Testis (tissue), 3 donors: Measurements from ENCODE around the gene VPS37C. TPM values are rescaled to one million over a fixed set of nuclear protein-coding genes. Genes with fewer than 3 reads are reported as not detected.

Experiments
- DNase-seq: peaks from one replicate; pipeline ENCODE4 v3.0.0-alpha.2; 2019
- H3K27ac ChIP-seq, 2 donors: fragments of 200-600 bp; sonication (generic); one replicate each; pipeline ENCODE4 v1.5.1; 2019
- H3K27me3 ChIP-seq: fragments of 200-600 bp; sonication (generic); one replicate; pipeline ENCODE4 v1.5.1; 2019
- H3K36me3 ChIP-seq: fragments of 200-600 bp; sonication (generic); one replicate; pipeline ENCODE4 v1.5.1; 2017; ENCODE audit warnings: low read depth; ENCODE audit errors: missing control alignments
- H3K4me1 ChIP-seq: fragments of 200-600 bp; sonication (generic); one replicate; pipeline ENCODE4 v1.5.1; 2019
- H3K4me3 ChIP-seq, 2 donors: fragments of 200-600 bp; sonication (generic); one replicate each; pipeline ENCODE4 v1.5.1; 2017 to 2019
- H3K9me3 ChIP-seq: fragments of 200-600 bp; sonication (generic); one replicate; pipeline ENCODE4 v1.5.1; 2017
- POLR2A ChIP-seq: fragments of 450-650 bp; IDR thresholded peaks from one replicate; pipeline ENCODE4 v1.6.1; 2017; ENCODE audit warnings: antibody characterized with exemption, mild to moderate bottlenecking, moderate library complexity
- WGBS, 2 donors: methylation state at CpG; one replicate each; pipeline ENCODE4 v1.1.5; 2018; 5-methylcytosine and 5-hydroxymethylcytosine counted together
- intact Hi-C: fragments of 100-400 bp; cut with DNase I; formaldehyde crosslinking; loops from one replicate; pipeline ENCODE4 v1.15.1; 2023; ENCODE audit warnings: low total_unique reads
- polyA plus RNA-seq: library from polyadenylated mRNA; stranded (reverse); fragments of 350-450 nt; fragmentation: Illumina TruSeq; extraction: RNeasy Lipid Tissue Mini Kit (QIAGEN cat#74804); gene quantifications from one replicate; pipeline ENCODE4 v1.2.3, GENCODE V29; 2014; ENCODE audit warnings: low read depth, low replicate concordance; ENCODE audit not compliant: insufficient read depth
- total RNA-seq, 2 donors: library from RNA; depleted of rRNA; stranded (reverse); fragments of >200 nt; gene quantifications; one replicate each; pipeline ENCODE4 v1.2.3, GENCODE V29; 2016
- TF ChIP-seq, protein P1 (sequence below), 3 experiments: fragments of 450-650 bp in 2 of 3; fragments of 200-600 bp in 1 of 3; sonication (generic) in 1 of 3; IDR thresholded peaks; one replicate each; pipeline ENCODE4 v1.5.1; 2016 to 2019; ENCODE audit warnings: antibody characterized with exemption in 3 of 3, mild to moderate bottlenecking in 2 of 3, moderate library complexity in 1 of 3

The VPS37C gene
- total and polyA plus RNA-seq, 3 donors from 2014 or later = 29.1 to 36.9 (median 31.0) TPM

DNA sequence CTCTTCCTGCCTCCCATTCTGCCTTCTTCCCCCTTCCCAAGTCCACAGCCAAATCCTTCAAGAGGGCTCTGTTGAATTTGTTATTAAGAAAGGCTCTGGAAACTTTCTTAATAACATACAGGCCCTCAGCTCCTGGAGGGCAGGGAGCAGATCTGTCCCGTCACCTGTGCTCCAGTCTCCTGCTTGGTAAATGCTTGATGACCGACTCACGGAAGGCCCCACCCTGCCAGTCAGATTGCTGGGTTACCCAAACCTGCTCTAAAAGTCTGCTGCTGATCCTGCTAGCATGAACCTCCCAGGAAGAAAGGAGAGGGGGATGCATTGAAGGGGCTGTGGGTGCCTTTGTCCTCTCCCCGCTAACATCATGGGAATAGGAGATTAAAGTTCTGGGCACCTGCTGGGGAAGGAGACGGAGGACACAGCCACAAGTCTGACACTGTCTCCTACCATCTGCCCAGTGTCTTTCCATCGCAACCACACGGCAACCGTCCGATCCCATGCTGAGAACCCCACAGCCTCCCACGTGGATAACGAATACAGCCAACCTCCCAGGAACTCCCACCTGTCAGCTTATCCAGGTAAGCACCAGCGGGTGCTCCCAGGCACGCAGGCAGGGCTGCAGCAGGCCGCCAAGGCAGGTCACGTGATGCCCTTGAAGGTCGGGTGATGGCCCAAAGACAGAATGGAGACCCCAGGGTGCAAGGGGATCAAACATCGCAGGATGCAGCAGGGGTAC lies 36.5 kb downstream of the VPS37C start:
- Histone ChIP-seq H3K4me3 (no peak overlapping the region), H3K9me3 (no peaks in the 10 kb centered on the region), H3K27me3 (no peaks in the 10 kb centered on the region), H3K4me1 (peaks cover 33% of the 10 kb centered on the region), H3K27ac (no peak overlapping the region), H3K36me3 (no peaks in the 10 kb centered on the region)
- intact Hi-C loops = no loop called here
- TF ChIP-seq POLR2A = no peak
- TF ChIP-seq, protein P1, sequence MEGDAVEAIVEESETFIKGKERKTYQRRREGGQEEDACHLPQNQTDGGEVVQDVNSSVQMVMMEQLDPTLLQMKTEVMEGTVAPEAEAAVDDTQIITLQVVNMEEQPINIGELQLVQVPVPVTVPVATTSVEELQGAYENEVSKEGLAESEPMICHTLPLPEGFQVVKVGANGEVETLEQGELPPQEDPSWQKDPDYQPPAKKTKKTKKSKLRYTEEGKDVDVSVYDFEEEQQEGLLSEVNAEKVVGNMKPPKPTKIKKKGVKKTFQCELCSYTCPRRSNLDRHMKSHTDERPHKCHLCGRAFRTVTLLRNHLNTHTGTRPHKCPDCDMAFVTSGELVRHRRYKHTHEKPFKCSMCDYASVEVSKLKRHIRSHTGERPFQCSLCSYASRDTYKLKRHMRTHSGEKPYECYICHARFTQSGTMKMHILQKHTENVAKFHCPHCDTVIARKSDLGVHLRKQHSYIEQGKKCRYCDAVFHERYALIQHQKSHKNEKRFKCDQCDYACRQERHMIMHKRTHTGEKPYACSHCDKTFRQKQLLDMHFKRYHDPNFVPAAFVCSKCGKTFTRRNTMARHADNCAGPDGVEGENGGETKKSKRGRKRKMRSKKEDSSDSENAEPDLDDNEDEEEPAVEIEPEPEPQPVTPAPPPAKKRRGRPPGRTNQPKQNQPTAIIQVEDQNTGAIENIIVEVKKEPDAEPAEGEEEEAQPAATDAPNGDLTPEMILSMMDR (IDR thresholded peaks at IDR 0.05) = no peak
- WGBS, 2 donors = 88 to 94% methylated on average over 11 to 17 of the region's 17 CpGs
- DNase-seq = no peak

DNA sequence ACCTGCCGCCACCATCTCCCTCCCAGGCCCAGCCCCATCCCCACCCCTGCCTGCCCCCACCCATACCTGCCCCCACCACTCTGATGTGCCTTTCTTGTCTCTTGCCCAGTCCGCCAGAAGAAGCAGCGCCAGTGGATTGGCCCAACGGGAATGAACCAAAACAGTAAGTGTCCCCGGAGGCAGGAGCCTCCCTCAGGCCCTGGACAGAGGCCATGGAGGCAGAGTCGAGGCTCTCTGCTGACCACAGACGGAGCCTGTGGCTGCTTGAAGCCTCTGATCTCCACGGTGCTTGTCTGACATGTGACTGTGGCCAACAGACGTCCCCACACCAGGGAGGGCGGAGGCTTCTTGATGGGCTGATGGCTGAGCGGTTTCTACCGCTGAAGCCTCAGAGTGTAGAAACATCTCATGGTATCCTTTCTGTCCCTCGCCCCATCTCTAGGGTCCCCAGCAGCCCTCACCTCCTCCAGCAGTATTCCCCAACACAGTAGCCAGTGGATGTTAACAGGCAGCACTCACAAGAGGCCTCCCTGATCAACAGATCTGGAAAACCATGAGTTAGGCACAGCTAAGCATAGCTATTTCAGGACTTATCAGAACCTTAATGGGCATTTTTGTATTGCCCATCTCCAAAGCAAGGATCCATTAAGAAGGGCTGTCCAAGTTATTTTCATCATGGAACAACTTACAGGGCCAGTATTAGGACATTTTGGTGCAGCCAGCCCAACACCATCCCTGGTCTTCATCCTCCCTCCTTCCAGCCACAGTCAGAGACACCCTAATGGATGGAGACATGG lies 37.3 kb downstream of the VPS37C start:
- H3K4me1 ChIP-seq = peaks cover 26% of the 10 kb centered on the region
- intact Hi-C loops = no loop called here
- no peaks in the 10 kb centered on the region for H3K9me3 ChIP-seq
- no peaks in the 10 kb centered on the region for H3K27me3 ChIP-seq
- H3K27ac ChIP-seq = no peak overlapping the region
- 80 to 96% methylated on average over 4 to 13 of the region's 13 CpGs for WGBS, 2 donors
- no peaks in the 10 kb centered on the region for H3K36me3 ChIP-seq
- no peak overlapping the region for H3K4me3 ChIP-seq
- DNase-seq = no peak
- TF ChIP-seq, protein P1 (IDR thresholded peaks at IDR 0.05) = no peak
- no peak for TF ChIP-seq POLR2A

DNA sequence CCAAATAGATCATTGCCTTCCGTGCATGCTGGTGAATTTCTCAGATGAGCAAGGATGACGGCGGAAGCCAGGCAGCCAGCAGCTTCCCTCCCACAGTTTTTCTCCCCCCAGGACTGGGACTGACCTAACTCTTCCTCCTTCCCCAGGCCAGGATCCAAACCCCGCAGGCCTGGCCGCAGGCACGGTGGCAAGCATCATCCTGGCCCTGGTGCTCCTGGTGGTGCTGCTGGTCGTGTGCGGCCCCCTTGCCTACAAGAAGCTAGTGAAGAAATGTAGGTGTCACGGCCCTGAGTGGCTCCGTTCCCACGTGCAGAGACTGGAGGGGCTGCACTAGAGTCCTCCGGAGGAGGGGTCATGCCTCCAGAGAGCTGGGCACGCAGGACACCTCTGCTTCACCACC lies 38.5 kb downstream of the VPS37C start:
- no peak for TF ChIP-seq POLR2A
- TF ChIP-seq, protein P1 (IDR thresholded peaks at IDR 0.05) = no peak
- Histone ChIP-seq H3K27ac (no peak overlapping the region), H3K9me3 (no peaks in the 10 kb centered on the region), H3K4me3 (no peak overlapping the region), H3K4me1 (peaks cover 26% of the 10 kb centered on the region), H3K36me3 (no peaks in the 10 kb centered on the region), H3K27me3 (no peaks in the 10 kb centered on the region)
- 87 to 93% methylated on average over 9 to 13 of the region's 13 CpGs for WGBS, 2 donors
- no peak for DNase-seq
- intact Hi-C loops = no loop called here

DNA sequence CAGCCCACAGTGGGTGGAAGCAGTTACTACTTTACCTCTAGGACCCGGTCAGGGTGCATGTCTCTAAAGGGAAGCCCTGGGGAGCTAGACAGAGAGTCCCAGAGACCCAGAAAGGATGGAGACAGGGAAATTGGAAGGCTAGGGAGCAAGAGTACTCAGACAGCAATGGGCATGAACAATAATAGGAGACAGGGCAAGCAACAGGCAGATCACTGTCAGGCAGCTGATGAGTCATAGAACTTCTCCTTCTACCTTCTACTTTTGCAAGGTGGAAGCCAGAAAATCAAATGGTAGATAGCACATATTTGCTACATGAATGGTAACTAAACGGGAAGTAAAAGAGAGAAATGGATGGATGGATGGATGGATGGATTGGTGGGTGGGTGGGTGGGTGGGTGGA lies 39.3 kb downstream of the VPS37C start:
- WGBS, 2 donors = 92 to 96% methylated on average over 2 of the region's 2 CpGs
- TF ChIP-seq, protein P1 (IDR thresholded peaks at IDR 0.05) = no peak
- no peak for TF ChIP-seq POLR2A
- intact Hi-C loops = no loop called here

More for the DNA sequence above, 39.3 kb downstream of the VPS37C start:
- H3K27ac ChIP-seq = no peak overlapping the region
- DNase-seq = no peak
- peaks cover 26% of the 10 kb centered on the region for H3K4me1 ChIP-seq
- no peaks in the 10 kb centered on the region for H3K9me3 ChIP-seq
- H3K36me3 ChIP-seq = no peaks in the 10 kb centered on the region
- H3K4me3 ChIP-seq = no peak overlapping the region
- H3K27me3 ChIP-seq = no peaks in the 10 kb centered on the region
